Epithelial cell of proximal tubule (primary cell): ENCODE results near the gene CSNK1G1. TPM values are rescaled to one million over a fixed set of nuclear protein-coding genes. Genes with fewer than 3 reads are reported as not detected.
A peak's percentile ranks its signal among the peaks of the same experiment; 100 is the strongest.

ENCODE experiments used
- DNase-seq: peaks from one replicate; pipeline ENCODE4 v3.0.0-alpha.2; 2011; ENCODE audit warnings: low read depth
- H3K4me3 ChIP-seq: 2 replicates; pipeline ENCODE4 v1.5.1; 2011; ENCODE audit warnings: low read depth, mild to moderate bottlenecking, low read length
- total RNA-seq: library from RNA; depleted of rRNA; stranded (reverse); fragments of >200 nt; gene quantifications from 2 replicates; pipeline ENCODE4 v1.2.3, GENCODE V29; 2015
- TF ChIP-seq, protein P1 (sequence below): conservative IDR thresholded peaks from 2 replicates; pipeline ENCODE4 v1.5.1; 2012; ENCODE audit warnings: low read depth, mild to moderate bottlenecking, low read length

Gene CSNK1G1
- total RNA-seq, 1 donor from 2014 or later: 12.3 TPM

DNA sequence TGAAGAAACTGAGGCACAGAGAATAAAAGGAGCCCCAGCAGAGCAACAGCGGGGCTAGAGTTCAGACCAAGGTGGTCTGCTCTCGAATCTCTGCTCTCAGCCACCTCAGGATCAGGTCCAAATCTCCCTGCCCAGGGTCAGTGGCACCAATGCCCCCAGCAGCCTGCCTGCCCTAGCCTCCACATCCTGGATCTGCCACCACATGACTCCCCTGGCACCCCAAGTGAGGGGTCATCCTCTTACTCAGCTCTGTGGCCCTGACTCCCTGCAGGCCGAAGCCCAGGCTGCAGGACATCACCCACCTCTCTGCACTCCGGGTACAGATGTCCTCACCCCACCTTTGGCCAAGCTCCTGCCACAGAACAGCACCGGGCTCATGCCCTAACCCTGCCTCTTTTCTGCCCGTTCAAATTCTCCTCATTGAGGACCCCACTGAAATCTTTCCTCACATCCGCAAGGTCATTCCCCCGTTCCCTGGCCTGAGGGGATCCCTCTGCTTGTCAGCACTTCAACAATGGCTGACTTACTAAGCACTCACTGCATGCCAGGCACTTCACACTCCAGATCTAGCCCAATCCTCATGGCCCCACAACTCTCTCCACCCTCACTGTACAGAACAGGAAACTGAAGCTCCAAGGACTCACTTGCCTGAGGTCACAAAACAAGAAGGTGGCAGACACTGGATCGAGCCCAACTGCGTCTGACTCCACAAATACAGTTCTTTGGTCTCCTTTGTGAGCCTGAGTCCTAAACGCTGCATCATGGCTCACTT lies 197.4 kb downstream of the CSNK1G1 start:
- TF ChIP-seq, protein P1, sequence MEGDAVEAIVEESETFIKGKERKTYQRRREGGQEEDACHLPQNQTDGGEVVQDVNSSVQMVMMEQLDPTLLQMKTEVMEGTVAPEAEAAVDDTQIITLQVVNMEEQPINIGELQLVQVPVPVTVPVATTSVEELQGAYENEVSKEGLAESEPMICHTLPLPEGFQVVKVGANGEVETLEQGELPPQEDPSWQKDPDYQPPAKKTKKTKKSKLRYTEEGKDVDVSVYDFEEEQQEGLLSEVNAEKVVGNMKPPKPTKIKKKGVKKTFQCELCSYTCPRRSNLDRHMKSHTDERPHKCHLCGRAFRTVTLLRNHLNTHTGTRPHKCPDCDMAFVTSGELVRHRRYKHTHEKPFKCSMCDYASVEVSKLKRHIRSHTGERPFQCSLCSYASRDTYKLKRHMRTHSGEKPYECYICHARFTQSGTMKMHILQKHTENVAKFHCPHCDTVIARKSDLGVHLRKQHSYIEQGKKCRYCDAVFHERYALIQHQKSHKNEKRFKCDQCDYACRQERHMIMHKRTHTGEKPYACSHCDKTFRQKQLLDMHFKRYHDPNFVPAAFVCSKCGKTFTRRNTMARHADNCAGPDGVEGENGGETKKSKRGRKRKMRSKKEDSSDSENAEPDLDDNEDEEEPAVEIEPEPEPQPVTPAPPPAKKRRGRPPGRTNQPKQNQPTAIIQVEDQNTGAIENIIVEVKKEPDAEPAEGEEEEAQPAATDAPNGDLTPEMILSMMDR: no peak
- no peak for DNase-seq
- H3K4me3 ChIP-seq: no peak overlapping the region

DNA sequence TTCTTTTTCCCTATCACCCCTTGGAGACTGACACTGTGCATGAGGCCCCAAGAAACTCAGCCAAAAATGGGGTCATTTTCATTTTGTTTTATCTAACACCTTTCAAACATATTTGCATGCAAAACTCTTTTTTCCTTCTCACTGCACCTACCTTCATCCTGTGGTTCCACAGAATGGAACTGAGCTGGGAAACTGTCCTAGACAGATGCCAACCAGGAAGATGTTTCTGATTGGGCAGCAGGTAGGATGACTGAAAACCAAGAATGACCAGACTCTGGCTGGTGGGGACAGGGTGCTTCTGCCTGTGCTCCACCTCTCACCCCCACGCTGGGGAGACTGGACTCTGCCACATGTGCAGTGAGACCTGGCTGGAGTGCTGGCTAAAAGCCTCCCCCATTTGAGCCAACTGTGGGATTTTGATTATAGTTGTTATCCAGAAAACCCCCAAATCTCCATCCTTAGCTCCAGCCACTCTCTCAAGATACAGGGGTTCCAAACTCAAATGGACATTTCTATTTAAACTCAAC lies 198.3 kb downstream of the CSNK1G1 start:
- DNase-seq: no peak
- TF ChIP-seq, protein P1: no peak
- H3K4me3 ChIP-seq: no peak overlapping the region

DNA sequence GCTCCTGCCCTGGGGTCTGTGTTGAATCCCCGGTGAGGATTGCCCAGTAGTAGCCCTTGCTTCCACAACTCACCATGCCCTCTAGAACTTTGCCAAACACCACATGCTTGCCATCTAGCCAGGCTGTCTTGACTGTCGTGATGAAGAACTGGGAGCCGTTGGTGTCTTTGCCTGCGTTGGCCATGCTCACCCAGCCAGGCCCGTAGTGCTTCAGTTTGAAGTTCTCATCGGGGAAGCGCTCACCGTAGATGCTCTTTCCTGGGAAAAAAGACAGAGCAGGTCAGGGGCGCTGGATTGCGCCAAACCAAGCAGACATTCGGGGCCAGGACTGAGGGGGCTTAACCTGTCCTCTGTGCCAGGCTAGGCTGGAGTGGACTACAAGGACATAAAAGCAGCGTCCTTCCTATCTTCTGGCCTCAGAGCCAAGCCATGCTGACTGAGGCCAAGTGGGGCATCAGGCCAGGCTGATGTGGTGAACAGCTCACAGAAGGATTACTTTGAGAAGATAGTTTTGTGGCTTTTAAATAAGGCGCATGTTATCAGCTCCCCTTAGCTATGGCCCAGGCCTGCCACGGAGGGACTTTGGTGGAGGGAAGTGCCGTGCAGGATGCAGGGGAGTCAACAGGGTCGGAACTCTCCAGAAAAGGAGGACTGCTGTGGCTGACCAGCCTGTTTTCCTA lies 199.2 kb downstream of the CSNK1G1 start:
- TF ChIP-seq, protein P1: no peak
- H3K4me3 ChIP-seq: no peak overlapping the region
- no peak for DNase-seq

DNA sequence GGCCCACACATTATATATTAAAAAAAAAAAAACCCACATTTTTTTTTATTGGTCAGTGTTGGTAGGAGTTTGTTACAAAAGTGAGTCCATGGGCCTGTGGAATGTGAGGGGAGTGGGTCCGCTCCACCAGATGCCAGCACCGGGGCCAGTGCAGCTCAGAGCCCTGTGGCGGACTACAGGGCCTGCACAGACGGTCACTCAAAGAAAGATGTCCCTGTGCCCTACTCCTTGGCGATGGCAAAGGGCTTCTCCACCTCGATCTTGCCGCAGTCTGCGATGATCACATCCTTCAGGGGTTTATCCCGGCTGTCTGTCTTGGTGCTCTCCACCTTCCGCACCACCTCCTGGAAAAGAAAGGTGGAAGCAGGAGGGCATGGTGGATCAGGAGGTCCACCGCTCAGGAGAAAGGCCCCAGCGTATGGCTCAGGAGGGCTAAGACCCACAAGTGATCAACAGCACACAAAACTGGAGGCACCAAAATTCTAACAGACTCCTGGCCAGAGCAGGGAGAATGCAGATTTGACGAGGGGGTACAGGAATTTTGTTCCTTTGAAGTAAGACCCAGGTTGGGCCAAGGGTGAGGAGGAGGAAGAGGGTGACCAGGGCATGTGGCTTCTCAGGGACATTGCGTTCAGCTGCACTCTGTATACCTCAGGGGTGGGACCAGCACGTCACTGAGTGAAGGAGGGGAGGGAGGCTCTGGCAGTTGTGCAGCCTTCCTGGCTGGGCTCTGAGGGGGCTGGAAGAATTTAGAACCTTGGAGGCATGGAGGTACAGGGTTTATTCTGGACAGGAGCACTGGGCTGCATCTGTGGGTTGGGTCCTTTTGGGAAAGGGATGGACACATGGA lies 199.9 kb downstream of the CSNK1G1 start:
- DNase-seq: no peak
- no peak overlapping the region for H3K4me3 ChIP-seq
- TF ChIP-seq, protein P1: no peak

DNA sequence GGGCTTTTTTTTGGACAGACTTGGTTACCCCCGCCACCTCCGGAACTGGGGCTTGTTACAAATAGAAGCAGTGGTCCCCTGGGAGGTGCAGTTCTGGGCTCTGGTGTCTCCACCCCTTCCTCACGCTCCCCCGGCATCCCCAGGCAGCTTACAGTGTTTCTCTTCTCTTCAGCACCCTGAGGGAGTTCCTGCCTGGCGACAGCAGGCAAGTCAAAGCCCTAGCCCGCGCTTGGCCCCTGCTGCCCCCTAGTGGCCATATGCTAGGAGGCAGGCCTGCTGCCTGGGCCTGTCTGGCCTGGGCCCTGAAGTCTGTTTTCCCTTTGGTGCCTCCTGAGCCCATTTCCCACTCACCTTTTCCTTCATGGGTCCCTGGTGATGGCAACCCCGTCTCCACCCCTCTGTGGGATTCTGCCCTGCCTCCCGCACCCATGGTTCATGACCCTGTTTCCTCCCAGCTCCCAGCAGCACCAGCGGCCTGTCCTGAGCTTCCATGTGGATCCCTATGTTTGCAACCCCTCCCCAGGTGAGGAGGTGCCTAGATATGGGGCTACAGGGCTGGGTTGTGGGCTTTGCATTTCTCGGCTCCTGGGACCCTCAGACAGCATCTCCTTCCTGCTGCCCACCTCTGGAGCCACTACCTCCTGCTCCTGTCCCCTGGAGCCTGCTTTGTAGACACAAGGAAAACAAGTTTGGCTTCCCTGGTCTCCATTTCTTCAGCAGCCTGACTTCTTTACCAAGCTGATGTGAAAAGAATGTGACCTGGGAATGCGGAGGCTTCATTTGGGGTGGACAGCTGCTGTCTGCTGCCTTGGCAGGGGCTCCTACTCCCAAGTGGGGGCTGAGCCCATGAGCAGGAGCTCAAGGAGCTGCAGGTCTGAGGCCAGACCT lies 202.2 kb downstream of the CSNK1G1 start:
- DNase-seq: peak; percentile 18
- TF ChIP-seq, protein P1: peak; percentile 98
- H3K4me3 ChIP-seq: no peak overlapping the region
